H9 (cell line): ENCODE measurements around the gene RASGRF1. TPM values are rescaled to one million over a fixed set of nuclear protein-coding genes. Genes with fewer than 3 reads are reported as not detected.

Experiments used
- DNase-seq: peaks from one replicate; pipeline ENCODE4 v3.0.0-alpha.2; 2017
- H2AFZ ChIP-seq: one replicate; pipeline ENCODE4 v1.6.1; 2013; ENCODE audit warnings: mild to moderate bottlenecking, low read length, control low read depth, moderate library complexity
- H2AK5ac ChIP-seq: 2 replicates; pipeline ENCODE4 v1.6.1; 2013; ENCODE audit warnings: low read length, control low read depth, mixed read lengths; ENCODE audit not compliant: insufficient read length
- H2BK120ac ChIP-seq: one replicate; pipeline ENCODE4 v1.6.1; 2013; ENCODE audit warnings: low read depth, mild to moderate bottlenecking, low read length, control low read depth, inconsistent platforms; ENCODE audit not compliant: poor library complexity, severe bottlenecking
- H2BK12ac ChIP-seq: 2 replicates; pipeline ENCODE4 v1.6.1; 2013; ENCODE audit warnings: low read length, control low read depth, mixed read lengths, low read depth; ENCODE audit not compliant: insufficient read length
- H2BK15ac ChIP-seq: 2 replicates; pipeline ENCODE4 v1.6.1; 2013; ENCODE audit warnings: low read depth, low read length, control low read depth
- H2BK20ac ChIP-seq: one replicate; pipeline ENCODE4 v1.6.1; 2013; ENCODE audit warnings: low read depth, mild to moderate bottlenecking, low read length, control low read depth, inconsistent platforms; ENCODE audit not compliant: poor library complexity, severe bottlenecking
- H2BK5ac ChIP-seq: 2 replicates; pipeline ENCODE4 v1.6.1; 2013; ENCODE audit warnings: low read length, control low read depth, mixed read lengths; ENCODE audit not compliant: insufficient read length
- H3K14ac ChIP-seq: 2 replicates; pipeline ENCODE4 v1.6.1; 2013; ENCODE audit warnings: low read length, control low read depth; ENCODE audit not compliant: insufficient read depth
- H3K18ac ChIP-seq: 2 replicates; pipeline ENCODE4 v1.6.1; 2013; ENCODE audit warnings: low read depth, mild to moderate bottlenecking, mixed read lengths, low read length, control low read depth; ENCODE audit not compliant: insufficient read length
- H3K23ac ChIP-seq: 2 replicates; pipeline ENCODE4 v1.6.1; 2013; ENCODE audit warnings: low read length, control low read depth, mixed read lengths, low read depth; ENCODE audit not compliant: insufficient read length
- H3K23me2 ChIP-seq: 2 replicates; pipeline ENCODE4 v1.6.1; 2013; ENCODE audit warnings: low read depth, mild to moderate bottlenecking, mixed read lengths, low read length, control low read depth; ENCODE audit not compliant: insufficient read length, poor library complexity, severe bottlenecking
- H3K27ac ChIP-seq: 2 replicates; pipeline ENCODE4 v1.5.1; 2013; ENCODE audit warnings: low read length, control low read depth, mixed read lengths, low read depth; ENCODE audit not compliant: insufficient read length
- H3K27me3 ChIP-seq: 2 replicates; pipeline ENCODE4 v1.6.1; 2013; ENCODE audit warnings: low read length, control low read depth, inconsistent platforms; ENCODE audit not compliant: insufficient read depth
- H3K4ac ChIP-seq: 2 replicates; pipeline ENCODE4 v1.6.1; 2013; ENCODE audit warnings: low read depth, mild to moderate bottlenecking, control low read depth, inconsistent platforms, low read length, moderate library complexity
- H3K4me1 ChIP-seq: 2 replicates; pipeline ENCODE4 v1.6.1; 2013; ENCODE audit warnings: low read length, control low read depth, inconsistent platforms; ENCODE audit not compliant: insufficient read depth
- H3K4me2 ChIP-seq: 2 replicates; pipeline ENCODE4 v1.6.1; 2013; ENCODE audit warnings: low read length, control low read depth, mixed read lengths; ENCODE audit not compliant: insufficient read length, insufficient read depth
- H3K56ac ChIP-seq: 2 replicates; pipeline ENCODE4 v1.6.1; 2013; ENCODE audit warnings: low read depth, mild to moderate bottlenecking, mixed read lengths, low read length, control low read depth; ENCODE audit not compliant: insufficient read length
- H3K79me1 ChIP-seq: 2 replicates; pipeline ENCODE4 v1.6.1; 2013; ENCODE audit warnings: low read depth, mild to moderate bottlenecking, moderate library complexity, low read length, control low read depth, inconsistent platforms; ENCODE audit not compliant: insufficient read depth, poor library complexity, severe bottlenecking
- H3K79me2 ChIP-seq: 2 replicates; pipeline ENCODE4 v1.6.1; 2013; ENCODE audit warnings: low read length, control low read depth, inconsistent platforms; ENCODE audit not compliant: insufficient read depth
- H3K9ac ChIP-seq: 2 replicates; pipeline ENCODE4 v1.6.1; 2013; ENCODE audit warnings: low read length, control low read depth, mixed read lengths; ENCODE audit not compliant: insufficient read length; ENCODE audit errors: extremely low read depth
- H3K9me3 ChIP-seq: one replicate; pipeline ENCODE4 v1.6.1; 2013; ENCODE audit warnings: low read depth, low read length, inconsistent platforms; ENCODE audit not compliant: control insufficient read depth
- H3T11ph ChIP-seq: one replicate; pipeline ENCODE4 v1.6.1; 2013; ENCODE audit warnings: mild to moderate bottlenecking, low read length, control low read depth, inconsistent platforms
- H4K20me1 ChIP-seq: one replicate; pipeline ENCODE4 v1.6.1; 2013; ENCODE audit not compliant: control insufficient read depth, insufficient read length, insufficient read depth
- H4K5ac ChIP-seq: 2 replicates; pipeline ENCODE4 v1.6.1; 2013; ENCODE audit warnings: low read depth, mild to moderate bottlenecking, mixed read lengths, low read length, control low read depth; ENCODE audit not compliant: insufficient read length
- H4K8ac ChIP-seq: replicated peaks from 2 replicates; pipeline ENCODE4 v1.6.1; 2013; ENCODE audit warnings: low read length, control low read depth, mixed read lengths, low read depth; ENCODE audit not compliant: insufficient read length
- H4K91ac ChIP-seq: 2 replicates; pipeline ENCODE4 v1.6.1; 2013; ENCODE audit warnings: low read depth, mild to moderate bottlenecking, moderate library complexity, mixed read lengths, low read length, control low read depth; ENCODE audit not compliant: insufficient read length
- H3K27ac Mint-ChIP-seq, 3 experiments: 2 replicates in 2 of 3; 3 replicates in 1 of 3; pipeline ENCODE4 v1.8.0; 2020 to 2021; ENCODE audit warnings: mixed read lengths in 3 of 3, mild to moderate bottlenecking in 1 of 3, moderate library complexity in 1 of 3
- H3K27me3 Mint-ChIP-seq: 2 replicates; pipeline ENCODE4 v1.8.0; 2021; ENCODE audit warnings: low read depth, mild to moderate bottlenecking, moderate library complexity, mixed read lengths
- H3K36me3 Mint-ChIP-seq, 3 experiments: 2 replicates in 2 of 3; 3 replicates in 1 of 3; pipeline ENCODE4 v1.8.0; 2020 to 2021; ENCODE audit warnings: low read depth in 3 of 3, mixed read lengths in 3 of 3; ENCODE audit not compliant: insufficient read depth in 1 of 3
- H3K4me1 Mint-ChIP-seq, 2 experiments: 2 replicates each; pipeline ENCODE4 v1.8.0; 2020; ENCODE audit warnings: mixed read lengths in 2 of 2
- H3K4me3 Mint-ChIP-seq, 2 experiments: 2 replicates in 1 of 2; 3 replicates in 1 of 2; pipeline ENCODE4 v1.8.0; 2020 to 2021; ENCODE audit warnings: mild to moderate bottlenecking in 2 of 2, mixed read lengths in 2 of 2, moderate library complexity in 1 of 2
- H3K9me3 Mint-ChIP-seq, 2 experiments: 2 replicates in 1 of 2; 3 replicates in 1 of 2; pipeline ENCODE4 v1.8.0; 2020; ENCODE audit warnings: mild to moderate bottlenecking in 2 of 2, mixed read lengths in 2 of 2, moderate library complexity in 1 of 2
- CTCF ChIP-seq: fragments of 200-600 bp; sonication (generic); conservative IDR thresholded peaks from 3 replicates; pipeline ENCODE4 v1.8.0; 2021; ENCODE audit warnings: antibody characterized with exemption, mild to moderate bottlenecking
- WGBS: extraction: QIAGEN DNeasy Blood & Tissue Kit; methylation state at CpG from one replicate; pipeline ENCODE4 v1.1.7; 2013; ENCODE audit warnings: missing lambda C conversion rate, low lambda C conversion rate, mixed read lengths; ENCODE audit not compliant: insufficient read length; ENCODE audit errors: extremely low coverage; 5-methylcytosine and 5-hydroxymethylcytosine counted together
- total RNA-seq: library from RNA; stranded (reverse); gene quantifications from 2 replicates; pipeline ENCODE4 v1.2.1, GENCODE V29; 2021

Gene RASGRF1
- total RNA-seq, 1 experiment from 2014 or later = 0.48 TPM

DNA sequence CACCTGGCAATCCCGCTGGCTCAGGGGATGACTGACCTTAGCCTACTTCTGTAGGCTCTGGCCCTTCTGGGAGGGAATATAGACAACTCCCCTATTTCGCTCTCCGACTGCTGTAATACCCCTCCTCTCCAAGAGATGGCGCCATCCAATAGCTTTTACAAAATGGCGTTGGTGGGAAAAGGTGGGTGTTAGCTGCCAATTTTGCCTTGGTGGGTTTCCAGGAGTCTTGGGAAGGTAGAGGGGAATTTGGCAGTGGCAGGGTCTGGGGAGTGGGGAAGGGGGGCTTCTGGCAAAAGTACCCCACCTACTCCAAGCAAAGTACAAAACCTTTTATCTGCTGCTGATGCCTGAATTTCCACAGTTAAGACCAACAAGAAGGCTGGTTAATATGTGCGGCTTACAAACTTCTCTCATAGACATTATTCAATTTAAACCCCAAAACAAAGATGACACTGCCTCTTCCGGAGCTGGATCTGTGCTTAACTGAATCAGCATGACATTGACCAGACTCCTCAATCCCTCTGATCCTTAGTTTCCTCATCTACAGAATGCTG, 62.1 kb downstream of the RASGRF1 start:
- Histone ChIP-seq H3T11ph (no peak overlapping the region), H2AFZ (no peak overlapping the region), H3K79me2 (no peaks in the 10 kb centered on the region), H3K79me1 (no peaks in the 10 kb centered on the region), H2BK120ac (no peak overlapping the region), H3K23me2 (peaks cover 2% of the 10 kb centered on the region), H3K27me3 (no peaks in the 10 kb centered on the region), H3K14ac (no peak overlapping the region), H4K20me1 (no peaks in the 10 kb centered on the region), H4K5ac (no peak overlapping the region), H3K9me3 (no peaks in the 10 kb centered on the region), H4K8ac (no peak overlapping the region), H3K4ac (no peak overlapping the region), H3K9ac (no peak overlapping the region), H2BK15ac (no peak overlapping the region), H2BK20ac (no peak overlapping the region), H2BK5ac (no peak overlapping the region), H3K18ac (no peak overlapping the region), H3K4me2 (no peak overlapping the region), H2AK5ac (no peak overlapping the region), H3K4me1 (no peaks in the 10 kb centered on the region), H3K56ac (no peak overlapping the region), H2BK12ac (no peak overlapping the region), H3K27ac (no peak overlapping the region), H4K91ac (no peak overlapping the region), H3K23ac (no peak overlapping the region)
- peaks cover 2 to 12% (median 4%) of the 10 kb centered on the region in 3 experiments; a peak in 4 of 7 replicates for H3K36me3 Mint-ChIP-seq
- no peak overlapping the region; a peak in 1 of 5 replicates for H3K4me3 Mint-ChIP-seq
- H3K4me1 Mint-ChIP-seq = peaks cover 6 to 8% of the 10 kb centered on the region in 2 experiments; a peak in 3 of 4 replicates
- TF ChIP-seq CTCF = peak; percentile 91
- H3K27me3 Mint-ChIP-seq = peaks cover 3% of the 10 kb centered on the region
- DNase-seq = peak; percentile 67
- H3K27ac Mint-ChIP-seq = no peak overlapping the region
- no CpG with 5 or more reads among the region's 7 CpGs for WGBS
- peaks cover 10 to 13% of the 10 kb centered on the region in 2 experiments for H3K9me3 Mint-ChIP-seq
